Nephron progenitor cell (in vitro differentiated cells): ENCODE results near the gene TMEM176A.
"Not testable (repeated sequence)": the region's sequence is repeated elsewhere in the genome, so short reads cannot be mapped to it uniquely, and the experiment has no call there.

ENCODE experiments used
- DNase-seq: peaks from one replicate; pipeline ENCODE4 v3.0.0; 2021
- H3K27ac Mint-ChIP-seq: 2 replicates; pipeline ENCODE4 v1.8.0; 2021; ENCODE audit warnings: mild to moderate bottlenecking, moderate library complexity, mixed read lengths
- H3K27me3 Mint-ChIP-seq: 2 replicates; pipeline ENCODE4 v1.8.0; 2021; ENCODE audit warnings: mild to moderate bottlenecking, low read depth, mixed read lengths; ENCODE audit not compliant: poor library complexity
- H3K36me3 Mint-ChIP-seq: 2 replicates; pipeline ENCODE4 v1.8.0; 2021; ENCODE audit warnings: low read depth, mixed read lengths
- H3K4me1 Mint-ChIP-seq: 2 replicates; pipeline ENCODE4 v1.8.0; 2021; ENCODE audit warnings: mixed read lengths
- H3K4me3 Mint-ChIP-seq: 2 replicates; pipeline ENCODE4 v1.8.0; 2021; ENCODE audit warnings: mild to moderate bottlenecking, moderate library complexity, mixed read lengths
- H3K9me3 Mint-ChIP-seq: 2 replicates; pipeline ENCODE4 v1.8.0; 2021; ENCODE audit warnings: mild to moderate bottlenecking, moderate library complexity, mixed read lengths
- TF ChIP-seq, protein P1 (sequence below): fragments of 200-600 bp; sonication (generic); IDR thresholded peaks from 2 replicates; pipeline ENCODE4 v1.5.0; 2021; ENCODE audit warnings: antibody characterized with exemption

Gene TMEM176A

GRCh38 chr7:150755473-150756099 lies 45.0 kb upstream of the TMEM176A start:
- Mint-ChIP-seq H3K4me1 (no peaks in the 10 kb centered on the region), H3K36me3 (no peaks in the 10 kb centered on the region), H3K4me3 (no peak overlapping the region), H3K27me3 (peaks cover 6% of the 10 kb centered on the region), H3K27ac (no peak overlapping the region), H3K9me3 (peaks cover 4% of the 10 kb centered on the region)
- TF ChIP-seq, protein P1, sequence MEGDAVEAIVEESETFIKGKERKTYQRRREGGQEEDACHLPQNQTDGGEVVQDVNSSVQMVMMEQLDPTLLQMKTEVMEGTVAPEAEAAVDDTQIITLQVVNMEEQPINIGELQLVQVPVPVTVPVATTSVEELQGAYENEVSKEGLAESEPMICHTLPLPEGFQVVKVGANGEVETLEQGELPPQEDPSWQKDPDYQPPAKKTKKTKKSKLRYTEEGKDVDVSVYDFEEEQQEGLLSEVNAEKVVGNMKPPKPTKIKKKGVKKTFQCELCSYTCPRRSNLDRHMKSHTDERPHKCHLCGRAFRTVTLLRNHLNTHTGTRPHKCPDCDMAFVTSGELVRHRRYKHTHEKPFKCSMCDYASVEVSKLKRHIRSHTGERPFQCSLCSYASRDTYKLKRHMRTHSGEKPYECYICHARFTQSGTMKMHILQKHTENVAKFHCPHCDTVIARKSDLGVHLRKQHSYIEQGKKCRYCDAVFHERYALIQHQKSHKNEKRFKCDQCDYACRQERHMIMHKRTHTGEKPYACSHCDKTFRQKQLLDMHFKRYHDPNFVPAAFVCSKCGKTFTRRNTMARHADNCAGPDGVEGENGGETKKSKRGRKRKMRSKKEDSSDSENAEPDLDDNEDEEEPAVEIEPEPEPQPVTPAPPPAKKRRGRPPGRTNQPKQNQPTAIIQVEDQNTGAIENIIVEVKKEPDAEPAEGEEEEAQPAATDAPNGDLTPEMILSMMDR: no peak
- no peak for DNase-seq

- peaks cover 6% of the 10 kb centered on the region for H3K27me3 Mint-ChIP-seq
- H3K4me1 Mint-ChIP-seq: no peaks in the 10 kb centered on the region
- H3K27ac Mint-ChIP-seq: no peak overlapping the region
- TF ChIP-seq, protein P1: no peak
- no peak for DNase-seq
- peaks cover 5% of the 10 kb centered on the region for H3K9me3 Mint-ChIP-seq
- no peaks in the 10 kb centered on the region for H3K36me3 Mint-ChIP-seq
- H3K4me3 Mint-ChIP-seq: no peak overlapping the region
Measured at GRCh38 chr7:150756166-150756565, 44.4 kb upstream of the TMEM176A start.

GRCh38 chr7:150756858-150757257 lies 43.7 kb upstream of the TMEM176A start:
- Mint-ChIP-seq H3K27ac (no peak overlapping the region), H3K9me3 (peaks cover 12% of the 10 kb centered on the region), H3K36me3 (no peaks in the 10 kb centered on the region), H3K27me3 (peaks cover 6% of the 10 kb centered on the region), H3K4me3 (no peak overlapping the region), H3K4me1 (no peaks in the 10 kb centered on the region)
- no peak for DNase-seq
- TF ChIP-seq, protein P1: peak; percentile 25

DNA sequence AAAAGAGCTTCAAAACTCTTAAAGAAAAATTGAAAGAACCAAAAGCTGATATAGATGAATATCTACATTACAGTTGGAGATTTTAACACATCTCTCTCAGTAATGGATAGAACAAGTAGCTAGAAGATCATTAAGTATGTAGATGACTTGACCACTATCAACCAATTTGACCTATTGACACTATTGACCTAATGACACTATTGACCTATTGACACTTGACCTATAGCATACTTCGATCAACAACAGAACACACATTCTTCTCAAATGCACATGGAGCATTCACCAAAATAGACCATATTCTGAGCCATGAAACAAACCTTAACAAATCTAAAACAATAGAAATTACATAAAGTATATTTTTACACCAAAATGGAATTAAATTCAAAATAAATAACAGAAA lies 41.1 kb upstream of the TMEM176A start:
- H3K27ac Mint-ChIP-seq: no peak overlapping the region
- TF ChIP-seq, protein P1: no peak
- no peak overlapping the region for H3K4me3 Mint-ChIP-seq
- H3K36me3 Mint-ChIP-seq: no peaks in the 10 kb centered on the region
- DNase-seq: no peak
- H3K9me3 Mint-ChIP-seq: peaks cover 18% of the 10 kb centered on the region
- H3K4me1 Mint-ChIP-seq: no peaks in the 10 kb centered on the region
- H3K27me3 Mint-ChIP-seq: peaks cover 2% of the 10 kb centered on the region

- Mint-ChIP-seq H3K27ac (no peak overlapping the region), H3K4me3 (no peak overlapping the region)
Measured at GRCh38 chr7:150766334-150766709, 34.2 kb upstream of the TMEM176A start.

GRCh38 chr7:150769768-150770167 lies 30.8 kb upstream of the TMEM176A start:
- no peaks in the 10 kb centered on the region for H3K4me1 Mint-ChIP-seq
- H3K27me3 Mint-ChIP-seq: peaks cover 1% of the 10 kb centered on the region
- no peak for DNase-seq
- TF ChIP-seq, protein P1: no peak
- no peak overlapping the region for H3K4me3 Mint-ChIP-seq
- no peak overlapping the region for H3K27ac Mint-ChIP-seq
- H3K9me3 Mint-ChIP-seq: peaks cover 27% of the 10 kb centered on the region
- H3K36me3 Mint-ChIP-seq: no peaks in the 10 kb centered on the region

More at GRCh38 chr7:150766334-150766709, 34.2 kb upstream of the TMEM176A start:
- Mint-ChIP-seq H3K9me3 (peaks cover 15% of the 10 kb centered on the region), H3K36me3 (no peaks in the 10 kb centered on the region), H3K27me3 (peaks cover 3% of the 10 kb centered on the region), H3K4me1 (no peaks in the 10 kb centered on the region)
- TF ChIP-seq, protein P1: no peak
- DNase-seq: no peak

DNA sequence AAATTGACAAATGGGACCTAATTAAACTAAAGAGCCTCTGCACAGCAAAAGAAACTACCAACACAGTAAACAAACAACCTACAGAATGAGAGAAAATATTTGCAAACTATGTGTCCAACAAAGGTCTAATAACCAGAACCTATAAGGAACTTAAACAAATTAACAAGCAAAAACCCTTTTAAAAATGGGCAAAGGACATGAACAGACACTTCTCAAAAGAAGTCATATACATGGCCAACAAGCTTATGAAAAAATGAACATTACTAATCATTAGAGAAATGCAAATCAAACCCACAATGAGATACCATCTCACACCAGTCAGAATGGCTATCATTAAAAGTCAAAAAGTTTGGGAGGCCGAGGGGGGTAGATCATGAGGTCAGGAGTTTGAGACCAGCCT lies 26.4 kb upstream of the TMEM176A start:
- H3K36me3 Mint-ChIP-seq: not testable (repeated sequence)

More for the DNA sequence above, 26.4 kb upstream of the TMEM176A start:
- not testable (repeated sequence) for H3K4me3 Mint-ChIP-seq, H3K27ac Mint-ChIP-seq, H3K4me1 Mint-ChIP-seq, DNase-seq
- Mint-ChIP-seq H3K27me3 (peaks cover 13% of the 10 kb centered on the region), H3K9me3 (peaks cover 26% of the 10 kb centered on the region)
